Skin of body (tissue), 2 donors: ENCODE data around the gene RNPEPL1. TPM values are rescaled to one million over a fixed set of nuclear protein-coding genes. Genes with fewer than 3 reads are reported as not detected.
"Not testable (repeated sequence)": the region's sequence is repeated elsewhere in the genome, so short reads cannot be mapped to it uniquely, and the experiment has no call there.

Source experiments
- DNase-seq: peaks from one replicate; lab custom pipeline; 2025; lab: John Stamatoyannopoulos, UW
- total RNA-seq: library from RNA; depleted of rRNA; stranded (reverse); fragments of >200 nt; gene quantifications from one replicate; pipeline ENCODE4 v1.2.3, GENCODE V29; 2014

The RNPEPL1 gene
- total RNA-seq, 1 donor from 2014 or later: 12.0 TPM

GRCh38 chr2:240603081-240603835 is 35.0 kb downstream of the RNPEPL1 start:
- DNase-seq: no peak

GRCh38 chr2:240603846-240604245 is 35.6 kb downstream of the RNPEPL1 start:
- no peak for DNase-seq

DNA sequence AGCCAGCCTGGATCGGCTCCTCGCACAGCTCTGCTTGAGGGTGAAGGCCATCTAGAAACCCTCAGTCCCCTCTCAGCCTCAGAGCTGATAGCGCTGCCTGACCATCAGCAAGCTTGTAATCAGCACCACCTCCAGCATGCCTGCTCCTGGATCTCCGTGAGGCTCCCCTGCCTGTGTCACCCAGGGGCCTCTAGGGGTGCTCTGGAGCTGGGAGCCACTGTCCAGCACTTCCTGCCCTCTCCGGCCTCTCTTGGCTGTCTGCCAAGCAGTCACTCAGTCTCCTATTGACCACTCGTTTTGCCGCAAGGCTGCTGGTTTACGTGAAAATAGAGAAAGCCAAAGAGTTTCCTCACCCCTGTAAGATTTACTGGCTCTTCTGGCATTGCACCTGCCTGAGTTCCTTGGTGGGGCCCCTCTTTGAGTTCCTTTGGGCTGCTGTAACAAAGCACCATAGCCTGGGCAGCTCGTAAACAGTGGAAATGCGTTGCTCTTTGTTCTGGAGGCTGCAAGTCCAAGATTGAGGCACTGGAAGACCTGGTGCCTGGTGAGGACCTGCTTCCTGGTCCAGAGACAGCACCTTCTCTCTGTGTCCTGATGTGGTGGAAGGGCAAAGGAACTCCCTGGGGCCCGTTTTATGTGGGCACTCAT is 36.1 kb downstream of the RNPEPL1 start:
- no peak for DNase-seq

GRCh38 chr2:240604939-240605716 is 36.8 kb downstream of the RNPEPL1 start:
- DNase-seq: no peak

DNA sequence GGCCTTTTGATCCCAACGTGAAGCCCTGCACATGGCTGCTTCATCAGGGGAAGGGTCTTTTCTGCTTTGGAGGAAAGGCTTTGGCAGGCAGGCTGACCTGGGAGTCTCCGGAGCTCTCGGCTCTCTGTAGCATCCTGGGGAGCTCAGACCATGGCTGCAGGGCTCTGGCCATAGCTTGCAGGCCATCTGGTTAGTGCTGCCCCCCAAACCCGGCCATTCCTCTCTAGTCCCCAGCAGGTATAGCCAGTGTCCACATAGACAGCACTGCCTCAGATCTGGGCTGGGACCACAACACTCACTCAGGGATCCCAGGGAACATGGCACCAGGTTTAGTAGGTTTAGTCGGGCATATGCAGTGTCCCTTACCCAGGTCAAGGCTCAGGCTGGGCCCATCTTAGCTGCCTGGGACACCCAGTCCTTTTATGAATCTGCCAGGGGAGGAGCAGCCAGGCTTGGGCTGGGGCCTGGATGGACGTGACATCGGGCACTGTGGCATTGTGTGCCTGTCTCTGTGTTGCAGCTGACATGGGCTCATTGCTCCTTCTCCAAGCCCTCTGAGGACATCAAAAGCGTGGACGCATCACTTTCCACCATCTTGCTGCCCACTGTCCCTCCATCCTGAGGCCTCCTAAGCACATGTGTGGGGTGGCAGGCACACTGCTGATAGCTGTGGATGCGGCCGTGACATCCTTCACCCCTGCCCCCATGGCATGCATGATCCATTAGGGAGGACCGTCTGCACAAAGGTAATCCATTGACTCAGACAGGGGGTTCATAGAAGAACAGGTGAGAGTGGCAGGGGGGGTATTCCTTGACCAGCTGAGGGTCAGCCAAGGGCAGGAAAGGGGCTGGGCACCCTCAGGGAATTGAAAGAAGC is 37.8 kb downstream of the RNPEPL1 start:
- no peak for DNase-seq

- DNase-seq: no peak
These were observed 43.4 kb downstream of the RNPEPL1 start for GRCh38 chr2:240611601-240612210.

DNA sequence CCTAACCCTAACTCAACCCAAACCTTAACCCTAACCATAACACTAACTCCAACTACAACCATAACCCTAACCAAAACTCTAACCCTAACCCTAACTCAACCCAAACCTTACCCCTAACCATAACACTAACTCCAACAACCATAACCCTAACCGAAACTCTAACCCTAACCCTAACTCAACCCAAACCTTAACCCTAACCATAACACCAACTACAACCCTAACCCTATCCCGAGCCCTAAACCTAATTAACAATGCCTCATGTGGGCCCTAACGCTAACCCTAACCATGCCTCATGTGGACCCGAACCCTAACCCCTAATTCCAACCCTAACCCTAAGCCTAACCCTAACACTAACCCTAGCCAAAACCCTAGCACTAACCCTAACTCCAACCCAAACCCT is 45.5 kb downstream of the RNPEPL1 start:
- DNase-seq: no peak

- DNase-seq: no peak
These were observed 46.1 kb downstream of the RNPEPL1 start for GRCh38 chr2:240614391-240614790.

GRCh38 chr2:240615396-240615795 is 47.1 kb downstream of the RNPEPL1 start:
- DNase-seq: no peak

DNA sequence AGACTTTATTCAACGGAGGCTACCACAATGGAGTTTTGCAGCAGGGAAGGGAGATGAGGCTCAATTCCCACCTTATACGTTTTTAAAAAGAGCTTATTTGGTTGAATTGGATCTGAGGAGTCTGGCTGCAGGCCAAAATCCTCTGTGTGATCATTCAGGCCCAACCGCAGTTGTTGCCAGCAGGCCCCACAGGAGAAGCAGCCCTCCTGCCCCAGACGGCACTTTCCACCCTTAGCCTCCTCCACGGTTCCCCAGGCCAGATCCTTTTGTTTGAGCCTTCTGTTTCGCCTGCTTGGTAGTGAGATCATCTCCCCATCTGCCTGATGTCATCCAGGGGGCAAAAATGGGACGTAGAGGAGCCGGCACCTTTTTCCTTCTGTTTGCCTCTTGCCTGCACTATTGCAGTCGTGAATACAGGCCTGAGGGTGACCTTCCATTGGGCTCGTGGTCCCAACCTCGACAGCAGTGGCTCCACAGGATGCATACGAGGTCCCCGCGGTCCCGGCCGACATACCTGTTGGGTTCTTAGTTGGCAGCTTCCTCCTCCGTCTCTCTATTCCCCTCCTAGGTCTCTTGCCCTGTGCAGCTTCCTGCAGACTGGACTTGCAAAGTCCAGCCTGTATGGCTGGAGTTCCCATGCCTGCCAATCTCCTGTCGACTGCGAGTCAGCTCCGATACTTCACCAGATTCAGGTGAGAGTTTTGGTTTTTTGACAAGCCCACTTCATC is 47.7 kb downstream of the RNPEPL1 start:
- no peak for DNase-seq

DNA sequence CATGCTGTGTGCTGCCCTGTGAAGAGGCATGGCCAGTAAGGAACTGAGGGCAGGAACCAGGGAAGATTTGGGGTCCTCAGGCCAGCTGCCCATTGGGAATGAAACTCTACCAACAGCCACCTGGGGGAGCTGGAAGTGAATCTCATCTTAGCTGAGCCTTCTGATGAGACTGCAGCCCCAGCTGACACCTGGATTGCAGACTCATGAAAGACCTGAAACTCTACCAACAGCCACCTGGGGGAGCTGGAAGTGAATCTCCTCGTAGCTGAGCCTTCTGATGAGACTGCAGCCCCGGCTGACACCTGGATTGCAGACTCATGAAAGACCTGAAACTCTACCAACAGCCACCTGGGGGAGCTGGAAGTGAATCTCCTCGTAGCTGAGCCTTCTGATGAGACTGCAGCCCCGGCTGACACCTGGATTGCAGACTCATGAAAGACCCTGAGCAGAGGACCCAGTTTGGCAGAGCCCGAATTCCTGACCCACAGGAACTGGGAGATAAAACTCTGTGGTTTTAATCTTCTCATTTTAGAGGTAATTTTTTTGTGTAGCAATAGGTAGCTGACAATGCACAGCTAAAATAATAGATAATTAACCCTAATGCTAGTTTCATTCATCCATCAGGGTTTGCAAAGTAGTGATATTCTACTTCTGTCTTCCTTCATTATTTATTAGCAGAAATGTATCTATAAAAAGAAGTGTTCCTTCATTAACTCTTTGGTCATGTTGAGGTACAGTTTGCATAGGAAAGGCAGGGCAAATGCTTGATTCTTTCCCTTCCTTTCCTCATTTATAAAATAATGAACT is 48.8 kb downstream of the RNPEPL1 start:
- not testable (repeated sequence) for DNase-seq

DNA sequence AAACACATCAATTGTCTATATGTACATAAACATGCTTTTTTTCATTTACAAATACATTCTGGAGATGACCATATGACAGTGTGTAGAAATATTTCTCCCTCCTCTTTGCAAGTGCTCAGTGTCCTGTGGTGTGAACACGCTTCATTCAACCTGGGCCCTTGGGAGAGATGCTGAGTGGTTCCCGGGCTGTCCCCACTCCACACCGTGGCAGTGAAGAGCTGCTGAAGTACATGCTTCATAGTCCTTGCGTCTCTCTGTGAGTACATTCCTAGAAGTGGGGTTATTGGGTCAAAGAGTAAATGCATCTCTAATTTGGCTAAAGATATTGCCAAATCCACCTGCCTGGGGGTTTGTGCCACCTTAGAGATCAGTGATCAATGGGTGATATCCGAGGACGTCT is 50.5 kb downstream of the RNPEPL1 start:
- no peak for DNase-seq

DNA sequence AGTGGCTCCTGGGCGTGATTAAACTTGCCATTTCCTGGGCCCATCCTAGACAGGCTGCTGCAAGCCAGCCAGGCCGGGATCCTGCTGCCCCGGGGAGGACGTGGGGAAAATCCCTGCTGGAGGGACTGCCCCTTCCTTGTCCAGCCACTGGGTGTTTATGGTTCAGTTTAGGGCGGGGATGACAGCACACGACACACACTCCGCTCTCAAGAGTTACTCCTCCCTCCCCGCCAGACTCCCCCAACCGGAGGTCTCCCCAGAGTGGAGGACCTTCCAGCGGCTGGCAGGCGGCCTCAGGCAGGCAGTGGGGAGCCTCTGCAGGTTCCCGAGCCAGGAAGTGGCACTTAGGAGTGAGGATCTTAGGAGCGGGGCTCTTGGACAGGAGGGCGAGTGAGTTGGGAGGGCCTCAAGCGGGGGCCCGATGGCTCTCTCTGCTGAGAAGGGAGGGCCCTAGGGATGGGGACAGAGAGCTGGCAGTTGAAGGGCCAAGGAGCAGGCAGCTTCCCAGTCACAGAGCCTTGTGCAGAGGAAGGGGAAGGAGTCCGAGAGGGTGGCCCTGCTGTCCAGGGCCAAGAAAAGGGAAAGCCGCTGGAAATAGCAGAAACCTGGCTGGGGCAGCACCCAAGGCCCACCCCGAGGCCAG is 51.3 kb downstream of the RNPEPL1 start:
- DNase-seq: no peak

DNA sequence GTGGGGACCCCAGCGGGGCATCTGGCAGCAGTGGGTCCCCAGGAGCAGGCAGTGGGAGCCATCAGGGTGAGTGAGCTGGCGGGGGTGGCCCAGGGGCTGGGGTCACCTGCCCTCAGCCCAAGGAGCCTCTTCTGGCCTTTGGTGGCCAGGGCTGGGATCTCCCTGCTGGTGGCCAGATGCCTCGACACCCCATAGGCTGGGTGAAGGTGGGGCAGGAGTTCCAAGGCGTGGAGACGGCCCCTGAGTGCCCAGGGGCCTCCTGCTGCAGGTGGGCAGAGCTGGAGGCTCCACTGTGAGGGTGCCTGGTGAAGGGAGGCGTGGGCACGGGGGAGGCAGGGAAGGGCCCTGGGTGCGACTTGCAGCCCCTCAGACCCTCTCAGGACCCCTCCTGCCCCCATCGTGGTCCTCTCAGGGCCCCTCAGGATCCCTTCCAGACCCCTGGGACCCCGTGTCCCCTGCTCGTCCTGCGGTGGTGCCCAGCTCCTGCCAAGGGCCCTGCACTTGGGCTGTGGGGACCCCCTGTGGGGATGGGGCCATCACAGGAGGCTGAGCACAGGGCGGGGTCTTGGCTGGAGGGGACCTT is 52.0 kb downstream of the RNPEPL1 start:
- DNase-seq: no peak

GRCh38 chr2:240620859-240621258 is 52.6 kb downstream of the RNPEPL1 start:
- no peak for DNase-seq

GRCh38 chr2:240622060-240622411 is 53.8 kb downstream of the RNPEPL1 start:
- DNase-seq: no peak

DNA sequence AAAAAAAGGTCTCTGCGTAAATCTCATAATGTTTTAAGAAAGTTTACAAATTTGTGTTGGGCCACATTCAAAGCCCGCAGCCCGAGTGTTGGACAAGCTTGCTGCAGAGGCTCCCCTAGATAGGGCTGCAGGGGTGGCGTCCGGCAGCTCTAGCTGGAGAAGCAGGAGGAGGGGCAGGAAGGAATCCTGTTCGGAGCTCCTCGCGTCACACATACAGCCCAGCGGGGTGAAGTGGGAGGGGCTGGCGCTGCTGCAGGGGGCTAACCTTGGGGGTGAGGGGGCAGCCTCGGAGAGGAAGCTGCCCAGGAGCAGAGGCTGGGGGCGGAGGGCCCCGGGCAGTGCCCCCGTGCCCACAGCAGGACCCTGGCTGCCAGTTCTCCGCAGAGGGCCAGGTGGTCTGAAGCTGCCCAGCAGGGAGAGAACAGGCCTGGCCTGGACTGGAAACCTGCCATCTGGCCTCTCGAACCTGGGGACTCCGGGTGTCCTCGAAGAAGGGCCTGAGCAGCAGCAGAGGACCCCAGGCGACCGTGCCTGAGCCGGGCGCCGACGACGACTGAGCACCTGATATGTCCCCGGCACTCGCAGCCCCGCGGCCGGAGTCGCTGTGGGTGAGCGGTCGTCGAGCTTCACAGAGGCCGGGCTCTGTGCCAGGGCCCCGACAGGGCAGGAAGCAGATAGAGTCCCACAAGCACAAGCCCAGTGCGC is 54.4 kb downstream of the RNPEPL1 start:
- DNase-seq: no peak

- no peak for DNase-seq
These were observed 55.3 kb downstream of the RNPEPL1 start for GRCh38 chr2:240623531-240624010.
